ENCODE measurements around the gene KIF20A. TPM values are rescaled to one million over a fixed set of nuclear protein-coding genes. Genes with fewer than 3 reads are reported as not detected.
A peak's percentile ranks its signal among the peaks of the same experiment; 100 is the strongest.

KIF20A gene
- total RNA-seq, 2 donors from 2014 or later = 0.26 TPM; not detected in 1

- ATAC-seq = no peak
- no peaks in the 10 kb centered on the region for H3K27me3 ChIP-seq
- peaks cover 64 to 88% of the 10 kb centered on the region in 2 donors for H3K36me3 ChIP-seq (replicated peaks in 1 of 2; ENCODE audit: insufficient read depth in 1 of 2, low read depth in 2 of 2)
- no peak overlapping the region for H3K4me3 ChIP-seq
- TF ChIP-seq POLR2A (IDR thresholded peaks at IDR 0.05) = no peak
- no peak for TF ChIP-seq CTCF (IDR thresholded peaks at IDR 0.05)
- no peak for DNase-seq
- H3K9me3 ChIP-seq = no peaks in the 10 kb centered on the region
- intact Hi-C loops (cut with DNase I) = no loop called here
- no peak overlapping the region for H3K27ac ChIP-seq
- H3K4me1 ChIP-seq = no peaks in the 10 kb centered on the region
Measured at GRCh38 chr5:138163721-138164120, 15.2 kb upstream of the KIF20A start.

GRCh38 chr5:138169124-138169523 is 9.8 kb upstream of the KIF20A start:
- DNase-seq = no peak
- WGBS, 2 donors = 89 to 93% methylated on average over 5 of the region's 5 CpGs
- Histone ChIP-seq H3K27ac (no peak overlapping the region), H3K9me3 (no peaks in the 10 kb centered on the region), H3K27me3 (no peaks in the 10 kb centered on the region), H3K4me1 (no peaks in the 10 kb centered on the region), H3K4me3 (no peak overlapping the region), H3K36me3 (replicated peaks in 1 of 2; ENCODE audit: insufficient read depth in 1 of 2, low read depth in 2 of 2) (peaks cover 41 to 61% of the 10 kb centered on the region in 2 donors)
- intact Hi-C loops (cut with DNase I) = no loop called here
- no peak for TF ChIP-seq CTCF (IDR thresholded peaks at IDR 0.05)
- TF ChIP-seq POLR2A (IDR thresholded peaks at IDR 0.05) = no peak
- ATAC-seq = no peak

GRCh38 chr5:138170299-138170698 is 8.6 kb upstream of the KIF20A start:
- H3K27me3 ChIP-seq = no peaks in the 10 kb centered on the region
- no peaks in the 10 kb centered on the region for H3K9me3 ChIP-seq
- intact Hi-C loops (cut with DNase I) = no loop called here
- no peak overlapping the region for H3K4me3 ChIP-seq
- DNase-seq (no peak), ATAC-seq (no peak)
- TF ChIP-seq CTCF (IDR thresholded peaks at IDR 0.05) = no peak
- no peak for TF ChIP-seq POLR2A (IDR thresholded peaks at IDR 0.05)
- H3K36me3 ChIP-seq (replicated peaks in 1 of 2; ENCODE audit: insufficient read depth in 1 of 2, low read depth in 2 of 2) = peaks cover 29 to 54% of the 10 kb centered on the region in 2 donors
- H3K27ac ChIP-seq = no peak overlapping the region
- no peaks in the 10 kb centered on the region for H3K4me1 ChIP-seq

GRCh38 chr5:138177941-138178515 is 884 bp upstream of the KIF20A start:
- no peaks in the 10 kb centered on the region for H3K27me3 ChIP-seq
- H3K27ac ChIP-seq = peak overlapping the region; percentile 65 to 86 (median 80)
- TF ChIP-seq CTCF (IDR thresholded peaks at IDR 0.05) (no peak), POLR2A (IDR thresholded peaks at IDR 0.05) (no peak)
- peak overlapping the region; percentile 67 to 80 for H3K4me3 ChIP-seq
- peaks cover 0 to 5% of the 10 kb centered on the region in 2 donors for H3K36me3 ChIP-seq (replicated peaks in 1 of 2; ENCODE audit: insufficient read depth in 1 of 2, low read depth in 2 of 2)
- intact Hi-C loops (cut with DNase I) = no loop called here
- peaks cover 21% of the 10 kb centered on the region for H3K4me1 ChIP-seq
- WGBS, 2 donors = 0 to 1% methylated on average over 16 of the region's 16 CpGs
- ATAC-seq (no peak), DNase-seq (peak in 3 of 4 donors; percentile 11 to 54 (median 22))
- H3K9me3 ChIP-seq = no peaks in the 10 kb centered on the region

- 1% methylated on average over 21 to 23 of the region's 23 CpGs for WGBS, 2 donors
- Histone ChIP-seq H3K9me3 (no peaks in the 10 kb centered on the region), H3K4me3 (peak overlapping the region in 1 of 2 donors; percentile 6), H3K27me3 (no peaks in the 10 kb centered on the region), H3K27ac (no peak overlapping the region), H3K36me3 (replicated peaks in 1 of 2; ENCODE audit: insufficient read depth in 1 of 2, low read depth in 2 of 2) (peaks cover 0 to 2% of the 10 kb centered on the region in 2 donors), H3K4me1 (peaks cover 21% of the 10 kb centered on the region)
- DNase-seq = no peak
- TF ChIP-seq CTCF (IDR thresholded peaks at IDR 0.05) = no peak
- TF ChIP-seq POLR2A (IDR thresholded peaks at IDR 0.05) = no peak
- intact Hi-C loops (cut with DNase I) = no loop called here
- no peak for ATAC-seq
Measured at GRCh38 chr5:138179277-138179857, 455 bp downstream of the KIF20A start.

All from body of pancreas (tissue), 4 donors.